ENCODE data around the gene DYNLRB1. TPM values are rescaled to one million over a fixed set of nuclear protein-coding genes. Genes with fewer than 3 reads are reported as not detected.

DYNLRB1 gene
- total and polyA plus RNA-seq, 2 of the 13 experiments (the other 11 are each of a cell fraction or from before 2014, with no cell fraction given): 140 to 244 TPM

GRCh38 chr20:34525709-34526416, 9.6 kb downstream of the DYNLRB1 start (continued):
- TF ChIP-seq, protein P1, sequence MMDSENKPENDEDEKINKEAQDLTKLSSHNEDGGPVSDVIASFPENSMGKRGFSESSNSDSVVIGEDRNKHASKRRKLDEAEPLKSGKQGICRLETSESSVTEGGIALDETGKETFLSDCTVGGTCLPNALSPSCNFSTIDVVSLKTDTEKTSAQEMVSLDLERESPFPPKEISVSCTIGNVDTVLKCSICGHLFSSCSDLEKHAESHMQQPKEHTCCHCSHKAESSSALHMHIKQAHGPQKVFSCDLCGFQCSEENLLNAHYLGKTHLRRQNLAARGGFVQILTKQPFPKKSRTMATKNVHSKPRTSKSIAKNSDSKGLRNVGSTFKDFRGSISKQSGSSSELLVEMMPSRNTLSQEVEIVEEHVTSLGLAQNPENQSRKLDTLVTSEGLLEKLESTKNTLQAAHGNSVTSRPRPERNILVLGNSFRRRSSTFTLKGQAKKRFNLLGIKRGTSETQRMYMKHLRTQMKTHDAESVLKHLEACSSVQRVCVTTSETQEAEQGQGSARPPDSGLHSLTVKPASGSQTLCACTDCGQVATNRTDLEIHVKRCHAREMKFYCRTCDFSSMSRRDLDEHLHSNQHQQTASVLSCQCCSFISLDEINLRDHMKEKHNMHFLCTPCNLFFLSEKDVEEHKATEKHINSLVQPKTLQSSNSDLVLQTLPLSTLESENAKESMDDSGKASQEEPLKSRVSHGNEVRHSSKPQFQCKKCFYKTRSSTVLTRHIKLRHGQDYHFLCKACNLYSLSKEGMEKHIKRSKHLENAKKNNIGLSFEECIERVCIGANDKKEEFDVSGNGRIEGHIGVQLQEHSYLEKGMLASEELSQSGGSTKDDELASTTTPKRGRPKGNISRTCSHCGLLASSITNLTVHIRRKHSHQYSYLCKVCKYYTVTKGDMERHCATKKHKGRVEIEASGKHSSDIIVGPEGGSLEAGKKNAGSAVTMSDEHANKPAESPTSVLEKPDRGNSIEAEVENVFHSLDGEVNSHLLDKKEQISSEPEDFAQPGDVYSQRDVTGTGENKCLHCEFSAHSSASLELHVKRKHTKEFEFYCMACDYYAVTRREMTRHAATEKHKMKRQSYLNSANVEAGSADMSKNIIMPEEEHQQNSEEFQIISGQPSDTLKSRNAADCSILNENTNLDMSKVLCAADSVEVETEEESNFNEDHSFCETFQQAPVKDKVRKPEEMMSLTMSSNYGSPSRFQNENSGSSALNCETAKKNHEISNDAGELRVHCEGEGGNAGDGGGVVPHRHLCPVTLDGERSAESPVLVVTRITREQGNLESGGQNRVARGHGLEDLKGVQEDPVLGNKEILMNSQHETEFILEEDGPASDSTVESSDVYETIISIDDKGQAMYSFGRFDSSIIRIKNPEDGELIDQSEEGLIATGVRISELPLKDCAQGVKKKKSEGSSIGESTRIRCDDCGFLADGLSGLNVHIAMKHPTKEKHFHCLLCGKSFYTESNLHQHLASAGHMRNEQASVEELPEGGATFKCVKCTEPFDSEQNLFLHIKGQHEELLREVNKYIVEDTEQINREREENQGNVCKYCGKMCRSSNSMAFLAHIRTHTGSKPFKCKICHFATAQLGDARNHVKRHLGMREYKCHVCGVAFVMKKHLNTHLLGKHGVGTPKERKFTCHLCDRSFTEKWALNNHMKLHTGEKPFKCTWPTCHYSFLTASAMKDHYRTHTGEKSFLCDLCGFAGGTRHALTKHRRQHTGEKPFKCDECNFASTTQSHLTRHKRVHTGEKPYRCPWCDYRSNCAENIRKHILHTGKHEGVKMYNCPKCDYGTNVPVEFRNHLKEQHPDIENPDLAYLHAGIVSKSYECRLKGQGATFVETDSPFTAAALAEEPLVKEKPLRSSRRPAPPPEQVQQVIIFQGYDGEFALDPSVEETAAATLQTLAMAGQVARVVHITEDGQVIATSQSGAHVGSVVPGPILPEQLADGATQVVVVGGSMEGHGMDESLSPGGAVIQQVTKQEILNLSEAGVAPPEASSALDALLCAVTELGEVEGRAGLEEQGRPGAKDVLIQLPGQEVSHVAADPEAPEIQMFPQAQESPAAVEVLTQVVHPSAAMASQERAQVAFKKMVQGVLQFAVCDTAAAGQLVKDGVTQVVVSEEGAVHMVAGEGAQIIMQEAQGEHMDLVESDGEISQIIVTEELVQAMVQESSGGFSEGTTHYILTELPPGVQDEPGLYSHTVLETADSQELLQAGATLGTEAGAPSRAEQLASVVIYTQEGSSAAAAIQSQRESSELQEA (CRISPR knock-in tag; IDR thresholded peaks at IDR 0.05; ENCODE audit: not compliant biosample characterization): no peak
- TF ChIP-seq CC2D1A (CRISPR knock-in tag; IDR thresholded peaks at IDR 0.05) (peak; percentile 73; the same call in 1 of the 2 replicates), ZBTB43 (CRISPR knock-in tag; conservative IDR thresholded peaks at IDR 0.05) (peak; percentile 68; the same call in 1 of the 2 replicates), SRF (IDR thresholded peaks at IDR 0.05; ENCODE audit: low read depth, low read length) (no peak), SALL2 (CRISPR knock-in tag; IDR thresholded peaks at IDR 0.05) (peak; percentile 37; the same call in 1 of the 2 replicates), SIN3B (IDR thresholded peaks at IDR 0.05; ENCODE audit: low read length) (0 out of 2 replicates have a peak, but pooled peaks have one; percentile 49), ZNF136 (CRISPR knock-in tag; IDR thresholded peaks at IDR 0.05; ENCODE audit: low read depth) (no peak), EEA1 (CRISPR knock-in tag; IDR thresholded peaks at IDR 0.05; ENCODE audit: borderline replicate concordance) (no peak), RXRB (CRISPR knock-in tag; IDR thresholded peaks at IDR 0.05; ENCODE audit: borderline replicate concordance) (peak; percentile 92), POLR2AphosphoS5 (IDR thresholded peaks at IDR 0.05; ENCODE audit: low read depth, low read length) (no peak), ARID5B (CRISPR knock-in tag; IDR thresholded peaks at IDR 0.05) (peak; percentile 98), ZNF337 (CRISPR knock-in tag; IDR thresholded peaks at IDR 0.05; ENCODE audit: borderline replicate concordance, low read depth) (no peak), SP140L (CRISPR knock-in tag; IDR thresholded peaks at IDR 0.05; ENCODE audit: borderline replicate concordance) (no peak), HBP1 (CRISPR knock-in tag; IDR thresholded peaks at IDR 0.05; ENCODE audit: low read depth) (no peak; the same call in 1 of the 2 replicates)

Data from HepG2 (cell line).